Endothelial cell of umbilical vein (primary cell): ENCODE data around the gene CTNNA2. TPM values are rescaled to one million over a fixed set of nuclear protein-coding genes. Genes with fewer than 3 reads are reported as not detected.

Experiments used
- BruUV-seq: library from RNA; stranded (reverse); fragments of 400-500 nt; replicated peaks from 2 replicates; lab custom pipeline; 2021; lab: Mats Ljungman, UMichigan
- CTCF ChIA-PET: fragments of 300-600, 350-600 bp; sonication (Branson Sonifier 250); formaldehyde crosslinking; loops from one replicate; lab custom pipeline; 2021; ENCODE audit warnings: antibody characterized with exemption, inconsistent platforms; lab: Charles Lee
- POLR2A ChIA-PET: fragments of 300-600, 350-600 bp; sonication (Branson Sonifier 250); formaldehyde crosslinking; loops from one replicate; lab custom pipeline; 2021; ENCODE audit warnings: antibody characterized with exemption, inconsistent platforms; lab: Charles Lee
- DNase-seq: peaks from one replicate; pipeline ENCODE4 v3.0.0-alpha.2; 2011; ENCODE audit warnings: low read depth, low spot score
- FAIRE-seq: peaks from 2 replicates; lab custom pipeline; 2011; peaks lifted over from hg19 to GRCh38; lab: Jason Lieb, UNC
- H2AFZ ChIP-seq: 2 replicates; pipeline ENCODE4 v1.6.0; 2012; ENCODE audit warnings: low read depth, low read length, control low read depth, inconsistent platforms
- H3K27ac ChIP-seq: 2 replicates; pipeline ENCODE4 v1.5.1; 2011; ENCODE audit warnings: low read depth, mild to moderate bottlenecking, control low read depth, low read length, moderate library complexity; ENCODE audit not compliant: insufficient read depth
- H3K27me3 ChIP-seq, 2 experiments: 2 replicates each; pipeline versions ENCODE4 v1.6.0 to v1.6.1; 2011; ENCODE audit warnings: low read length in 2 of 2, mixed read lengths in 1 of 2; ENCODE audit not compliant: control insufficient read depth in 2 of 2, insufficient read depth in 2 of 2
- H3K36me3 ChIP-seq, 2 experiments: 2 replicates in 1 of 2; 3 replicates in 1 of 2; pipeline ENCODE4 v1.5.1; 2011; ENCODE audit warnings: low read length in 2 of 2, mild to moderate bottlenecking in 1 of 2, moderate library complexity in 1 of 2; ENCODE audit not compliant: control insufficient read depth in 2 of 2, insufficient read depth in 2 of 2; ENCODE audit errors: extremely low read depth in 1 of 2
- H3K4me1 ChIP-seq: 3 replicates; pipeline ENCODE4 v1.5.1; 2011; ENCODE audit warnings: mild to moderate bottlenecking, low read length; ENCODE audit not compliant: control insufficient read depth, insufficient read depth; ENCODE audit errors: extremely low read depth
- H3K4me2 ChIP-seq: 2 replicates; pipeline ENCODE4 v1.6.1; 2011; ENCODE audit warnings: low read length, control low read depth, mixed read lengths; ENCODE audit not compliant: insufficient read depth
- H3K4me3 ChIP-seq, 3 experiments: fragments of 200-600 bp in 1 of 3; sonication (generic), shearing (Covaris generic) in 1 of 3; replicated peaks in 1 of 3; 2 replicates each; pipeline ENCODE4 v1.5.1; 2011 to 2016; ENCODE audit warnings: control low read depth in 3 of 3, low read length in 3 of 3, mild to moderate bottlenecking in 2 of 3, inconsistent platforms in 1 of 3, low read depth in 1 of 3, moderate library complexity in 1 of 3; ENCODE audit not compliant: insufficient read depth in 1 of 3
- H3K79me2 ChIP-seq: 2 replicates; pipeline ENCODE4 v1.6.0; 2012; ENCODE audit warnings: low read length, inconsistent platforms; ENCODE audit not compliant: control insufficient read depth, insufficient read depth
- H3K9ac ChIP-seq: replicated peaks from 2 replicates; pipeline ENCODE3; 2011; ENCODE audit warnings: low read length, control low read depth; ENCODE audit not compliant: insufficient read depth; ENCODE audit errors: extremely low read depth
- H3K9me1 ChIP-seq: replicated peaks from 3 replicates; pipeline ENCODE4 v1.6.0; 2011; ENCODE audit warnings: mild to moderate bottlenecking, low read length; ENCODE audit not compliant: control insufficient read depth, insufficient read depth; ENCODE audit errors: extremely low read depth
- H3K9me3 ChIP-seq: replicated peaks from 2 replicates; pipeline ENCODE4 v1.5.1; 2012; ENCODE audit warnings: low read length, inconsistent platforms; ENCODE audit not compliant: control insufficient read depth, insufficient read depth
- H4K20me1 ChIP-seq: replicated peaks from 2 replicates; pipeline ENCODE3; 2011; ENCODE audit warnings: mild to moderate bottlenecking, low read length; ENCODE audit not compliant: control insufficient read depth, insufficient read depth; ENCODE audit errors: extremely low read depth
- CTCF ChIP-seq, 2 donors: IDR thresholded peaks; 1 replicate in 1 of 2; 2 replicates in 1 of 2; pipeline ENCODE4 v1.5.1; 2011; ENCODE audit warnings: low read length in 2 of 2, mild to moderate bottlenecking in 2 of 2, moderate library complexity in 2 of 2, control low read depth in 1 of 2, inconsistent platforms in 1 of 2, low read depth in 1 of 2; ENCODE audit not compliant: insufficient read depth in 1 of 2; ENCODE audit errors: extremely low read depth in 1 of 2
- EZH2 ChIP-seq: IDR thresholded peaks from 2 replicates; pipeline ENCODE4 v1.6.1; 2012; ENCODE audit warnings: borderline replicate concordance, low read depth, mild to moderate bottlenecking, moderate library complexity, low read length, inconsistent platforms; ENCODE audit not compliant: severe bottlenecking
- FOS ChIP-seq: IDR thresholded peaks from 2 replicates; pipeline ENCODE4 v1.6.1; 2011; ENCODE audit warnings: mild to moderate bottlenecking, low read length, moderate library complexity, borderline replicate concordance; ENCODE audit not compliant: insufficient read depth
- GATA2 ChIP-seq: IDR thresholded peaks from 2 replicates; pipeline ENCODE4 v1.7.0; 2011; ENCODE audit warnings: low read depth, mild to moderate bottlenecking, moderate library complexity, mixed read lengths, low read length; ENCODE audit not compliant: insufficient read length, insufficient read depth
- JUN ChIP-seq: IDR thresholded peaks from 2 replicates; pipeline ENCODE4 v1.6.1; 2011; ENCODE audit warnings: borderline replicate concordance, low read depth; ENCODE audit not compliant: insufficient read length, insufficient read depth
- MAX ChIP-seq: IDR thresholded peaks from 2 replicates; pipeline ENCODE4 v1.6.1; 2011; ENCODE audit not compliant: insufficient read depth, insufficient read length
- MYC ChIP-seq: IDR thresholded peaks from one replicate; pipeline ENCODE4 v1.6.1; 2011; ENCODE audit warnings: mild to moderate bottlenecking, low read depth, low read length
- POLR2A ChIP-seq: IDR thresholded peaks from 2 replicates; pipeline ENCODE4 v1.6.1; 2012; ENCODE audit warnings: low read depth, mild to moderate bottlenecking, control low read depth, low read length
- POLR2AphosphoS5 ChIP-seq: IDR thresholded peaks from 2 replicates; pipeline ENCODE4 v1.6.1; 2012; ENCODE audit warnings: low read depth, mild to moderate bottlenecking, control low read depth, low read length, moderate library complexity; ENCODE audit not compliant: insufficient read depth
- dilution Hi-C: fragments of 300-500 bp; cut with MboI; formaldehyde crosslinking; loops from one replicate; pipeline ENCODE4 v1.15.0; 2019; ENCODE audit warnings: low sequenced_read_pairs; ENCODE audit not compliant: extremely low pct_ligation_motif_present
- intact Hi-C: fragments of 100-400 bp; cut with micrococcal nuclease; formaldehyde crosslinking; loops from one replicate; pipeline ENCODE4 v1.10.0; 2022
- polyA plus RNA-seq, 4 experiments: library from polyadenylated mRNA; depleted of rRNA in 3 of 4; stranded (reverse) in 3 of 4; unstranded in 1 of 4; fragments of >200 nt; gene quantifications; 2 replicates each; pipeline versions ENCODE4 v1.2.1 to v1.2.3, GENCODE V29; 2011 to 2012; ENCODE audit warnings: missing spikeins in 1 of 4
- total RNA-seq: library from RNA; stranded (reverse); gene quantifications from 2 replicates; pipeline ENCODE4 v1.2.3, GENCODE V29; 2021

CTNNA2 gene
- total and polyA plus RNA-seq, 2 donors (not counting 3 experiments of a cell fraction or from before 2014, with no cell fraction given), result not detected

GRCh38 chr2:79971807-79972206 is 459.0 kb downstream of the CTNNA2 start:
- Histone ChIP-seq H3K4me1 (no peaks in the 10 kb centered on the region), H4K20me1 (no peaks in the 10 kb centered on the region), H3K9me1 (no peaks in the 10 kb centered on the region), H3K79me2 (no peaks in the 10 kb centered on the region), H3K9ac (no peak overlapping the region), H3K27ac (no peak overlapping the region), H3K36me3 (no peaks in the 10 kb centered on the region), H2AFZ (no peak overlapping the region), H3K9me3 (peaks cover 10% of the 10 kb centered on the region), H3K4me3 (no peak overlapping the region), H3K27me3 (no peaks in the 10 kb centered on the region), H3K4me2 (no peak overlapping the region)
- BruUV-seq, result no TSS peak
- TF ChIP-seq POLR2A (no peak), CTCF (IDR thresholded peaks at IDR 0.05; ENCODE audit: extremely low read depth in 1 of 2, insufficient read depth in 1 of 2, low read depth in 1 of 2, low read length in 2 of 2) (no peak), JUN (no peak), GATA2 (no peak), MAX (no peak)
- CTCF ChIA-PET, result no interaction called here
- no peak for DNase-seq
- FAIRE-seq, result no peak
- intact Hi-C loops, result no loop called here
- dilution Hi-C loops, result no loop called here
- POLR2A ChIA-PET, result no interaction called here

- intact Hi-C loops (no loop called here), dilution Hi-C loops (no loop called here)
- Histone ChIP-seq H3K9ac (no peak overlapping the region), H3K79me2 (no peaks in the 10 kb centered on the region), H3K27me3 (no peaks in the 10 kb centered on the region), H3K4me2 (no peak overlapping the region), H3K9me3 (peaks cover 7% of the 10 kb centered on the region), H3K9me1 (no peaks in the 10 kb centered on the region), H3K4me1 (no peaks in the 10 kb centered on the region), H3K36me3 (no peaks in the 10 kb centered on the region), H4K20me1 (no peaks in the 10 kb centered on the region), H2AFZ (no peak overlapping the region), H3K27ac (no peak overlapping the region), H3K4me3 (no peak overlapping the region)
- CTCF ChIA-PET, result no interaction called here
- no peak for TF ChIP-seq POLR2AphosphoS5
- no peak for TF ChIP-seq MYC
- TF ChIP-seq JUN, result no peak
- no peak for TF ChIP-seq FOS
- no peak for TF ChIP-seq CTCF (IDR thresholded peaks at IDR 0.05; ENCODE audit: extremely low read depth in 1 of 2, insufficient read depth in 1 of 2, low read depth in 1 of 2, low read length in 2 of 2)
- no peak for TF ChIP-seq MAX
- TF ChIP-seq POLR2A, result no peak
- TF ChIP-seq GATA2, result no peak
- no peak for TF ChIP-seq EZH2
- FAIRE-seq (no peak), DNase-seq (no peak)
- BruUV-seq, result no TSS peak
- POLR2A ChIA-PET, result no interaction called here
These were observed 459.8 kb downstream of the CTNNA2 start for GRCh38 chr2:79972661-79973060.
